ENCODE data around the gene TRIM24.

DNA sequence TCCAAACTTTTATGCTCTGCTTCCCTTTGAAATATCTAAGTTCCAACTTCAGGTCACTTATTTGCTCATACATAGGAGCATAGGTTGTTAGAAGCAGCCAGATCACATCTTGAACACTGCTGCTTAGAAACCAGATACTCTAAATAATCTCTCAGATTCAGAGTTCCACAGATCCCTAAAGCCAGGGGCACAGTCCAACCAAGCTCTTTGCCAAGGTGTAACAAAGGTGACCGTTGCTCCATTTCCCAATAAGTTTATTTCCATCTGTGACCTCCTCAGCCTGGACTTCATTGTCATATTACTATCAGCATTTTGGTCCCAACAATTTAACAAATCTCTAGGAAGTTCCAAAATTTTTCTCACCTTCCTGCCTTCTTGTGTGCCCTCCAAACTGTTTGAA lies 52.8 kb downstream of the TRIM24 start:
- TF ChIP-seq, protein P1, sequence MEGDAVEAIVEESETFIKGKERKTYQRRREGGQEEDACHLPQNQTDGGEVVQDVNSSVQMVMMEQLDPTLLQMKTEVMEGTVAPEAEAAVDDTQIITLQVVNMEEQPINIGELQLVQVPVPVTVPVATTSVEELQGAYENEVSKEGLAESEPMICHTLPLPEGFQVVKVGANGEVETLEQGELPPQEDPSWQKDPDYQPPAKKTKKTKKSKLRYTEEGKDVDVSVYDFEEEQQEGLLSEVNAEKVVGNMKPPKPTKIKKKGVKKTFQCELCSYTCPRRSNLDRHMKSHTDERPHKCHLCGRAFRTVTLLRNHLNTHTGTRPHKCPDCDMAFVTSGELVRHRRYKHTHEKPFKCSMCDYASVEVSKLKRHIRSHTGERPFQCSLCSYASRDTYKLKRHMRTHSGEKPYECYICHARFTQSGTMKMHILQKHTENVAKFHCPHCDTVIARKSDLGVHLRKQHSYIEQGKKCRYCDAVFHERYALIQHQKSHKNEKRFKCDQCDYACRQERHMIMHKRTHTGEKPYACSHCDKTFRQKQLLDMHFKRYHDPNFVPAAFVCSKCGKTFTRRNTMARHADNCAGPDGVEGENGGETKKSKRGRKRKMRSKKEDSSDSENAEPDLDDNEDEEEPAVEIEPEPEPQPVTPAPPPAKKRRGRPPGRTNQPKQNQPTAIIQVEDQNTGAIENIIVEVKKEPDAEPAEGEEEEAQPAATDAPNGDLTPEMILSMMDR (IDR thresholded peaks at IDR 0.05): no peak
- TF ChIP-seq, protein P2, sequence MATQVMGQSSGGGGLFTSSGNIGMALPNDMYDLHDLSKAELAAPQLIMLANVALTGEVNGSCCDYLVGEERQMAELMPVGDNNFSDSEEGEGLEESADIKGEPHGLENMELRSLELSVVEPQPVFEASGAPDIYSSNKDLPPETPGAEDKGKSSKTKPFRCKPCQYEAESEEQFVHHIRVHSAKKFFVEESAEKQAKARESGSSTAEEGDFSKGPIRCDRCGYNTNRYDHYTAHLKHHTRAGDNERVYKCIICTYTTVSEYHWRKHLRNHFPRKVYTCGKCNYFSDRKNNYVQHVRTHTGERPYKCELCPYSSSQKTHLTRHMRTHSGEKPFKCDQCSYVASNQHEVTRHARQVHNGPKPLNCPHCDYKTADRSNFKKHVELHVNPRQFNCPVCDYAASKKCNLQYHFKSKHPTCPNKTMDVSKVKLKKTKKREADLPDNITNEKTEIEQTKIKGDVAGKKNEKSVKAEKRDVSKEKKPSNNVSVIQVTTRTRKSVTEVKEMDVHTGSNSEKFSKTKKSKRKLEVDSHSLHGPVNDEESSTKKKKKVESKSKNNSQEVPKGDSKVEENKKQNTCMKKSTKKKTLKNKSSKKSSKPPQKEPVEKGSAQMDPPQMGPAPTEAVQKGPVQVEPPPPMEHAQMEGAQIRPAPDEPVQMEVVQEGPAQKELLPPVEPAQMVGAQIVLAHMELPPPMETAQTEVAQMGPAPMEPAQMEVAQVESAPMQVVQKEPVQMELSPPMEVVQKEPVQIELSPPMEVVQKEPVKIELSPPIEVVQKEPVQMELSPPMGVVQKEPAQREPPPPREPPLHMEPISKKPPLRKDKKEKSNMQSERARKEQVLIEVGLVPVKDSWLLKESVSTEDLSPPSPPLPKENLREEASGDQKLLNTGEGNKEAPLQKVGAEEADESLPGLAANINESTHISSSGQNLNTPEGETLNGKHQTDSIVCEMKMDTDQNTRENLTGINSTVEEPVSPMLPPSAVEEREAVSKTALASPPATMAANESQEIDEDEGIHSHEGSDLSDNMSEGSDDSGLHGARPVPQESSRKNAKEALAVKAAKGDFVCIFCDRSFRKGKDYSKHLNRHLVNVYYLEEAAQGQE (IDR thresholded peaks at IDR 0.05; ENCODE audit: insufficient read depth in 1 of 2, low read depth in 2 of 2, low read length in 1 of 2): no peak
- TF ChIP-seq SIN3A (IDR thresholded peaks at IDR 0.05; ENCODE audit: borderline replicate concordance, insufficient read depth, low read depth, low read length) (no peak), POLR2AphosphoS5 (IDR thresholded peaks at IDR 0.05; ENCODE audit: low read depth, low read length) (no peak)

Measured in Panc1 (cell line).